Subcutaneous abdominal adipose tissue (tissue), 5 donors: ENCODE data around the gene SYNGR1.

ENCODE experiments used
- H3K27ac ChIP-seq: one replicate; pipeline ENCODE4 v1.7.0; 2013; ENCODE audit warnings: low read depth, mild to moderate bottlenecking, inconsistent platforms, low read length, moderate library complexity
- H3K27me3 ChIP-seq, 5 donors: one replicate each; pipeline ENCODE4 v1.7.0; 2013; ENCODE audit warnings: low read length in 5 of 5, inconsistent platforms in 1 of 5; ENCODE audit not compliant: control insufficient read depth in 5 of 5, insufficient read depth in 4 of 5
- H3K36me3 ChIP-seq, 5 donors: one replicate each; pipeline ENCODE4 v1.7.0; 2013; ENCODE audit warnings: low read length in 5 of 5; ENCODE audit not compliant: control insufficient read depth in 5 of 5, insufficient read depth in 5 of 5
- H3K4me1 ChIP-seq, 5 donors: one replicate each; pipeline ENCODE4 v1.7.0; 2013; ENCODE audit warnings: low read length in 5 of 5, mild to moderate bottlenecking in 3 of 5, moderate library complexity in 1 of 5; ENCODE audit not compliant: control insufficient read depth in 5 of 5, insufficient read depth in 5 of 5
- H3K4me3 ChIP-seq, 5 donors: one replicate each; pipeline ENCODE4 v1.7.0; 2013; ENCODE audit warnings: low read length in 5 of 5, low read depth in 1 of 5
- H3K9ac ChIP-seq, 5 donors: one replicate each; pipeline ENCODE4 v1.7.0; 2013; ENCODE audit warnings: low read length in 5 of 5, mild to moderate bottlenecking in 4 of 5, moderate library complexity in 3 of 5
- H3K9me3 ChIP-seq, 5 donors: one replicate each; pipeline ENCODE4 v1.7.0; 2013; ENCODE audit warnings: low read length in 5 of 5; ENCODE audit not compliant: control insufficient read depth in 5 of 5
- donor health status: healthy.
- donor health status: healthy.
- donor health status: healthy.
- donor health status: healthy.
- donor health status: healthy.

Gene SYNGR1

DNA sequence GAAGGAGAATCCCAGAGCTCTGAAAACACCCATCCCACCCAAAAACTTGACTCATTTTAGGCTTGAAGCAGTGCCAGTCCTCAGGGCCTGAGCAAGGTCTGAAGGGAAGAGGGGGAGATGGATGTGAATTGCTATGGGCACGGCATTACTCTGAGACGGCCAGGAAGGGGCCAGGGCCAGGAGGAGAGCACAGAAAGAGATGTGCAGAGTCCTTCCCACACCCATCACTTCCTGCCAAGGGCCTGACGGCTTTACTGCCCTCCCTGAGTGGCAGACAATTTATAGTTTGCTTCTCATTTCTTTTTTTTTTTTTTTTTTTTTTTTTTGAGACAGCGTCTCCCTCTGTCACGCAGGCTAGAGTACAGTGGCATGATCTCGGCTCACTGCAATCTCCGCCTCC, 72.3 kb downstream of the SYNGR1 start:
- peaks cover 7 to 84% (median 76%) of the 10 kb centered on the region in 5 donors for H3K36me3 ChIP-seq

GRCh38 chr22:39422721-39423120, 72.9 kb downstream of the SYNGR1 start:
- H3K4me3 ChIP-seq: no peak overlapping the region
- no peaks in the 10 kb centered on the region for H3K27me3 ChIP-seq
- no peak overlapping the region for H3K27ac ChIP-seq
- H3K9ac ChIP-seq: no peak overlapping the region
- no peaks in the 10 kb centered on the region for H3K4me1 ChIP-seq
- no peaks in the 10 kb centered on the region for H3K9me3 ChIP-seq
- peaks cover 7 to 85% (median 78%) of the 10 kb centered on the region in 5 donors for H3K36me3 ChIP-seq

More for the DNA sequence above, 72.3 kb downstream of the SYNGR1 start:
- Histone ChIP-seq H3K4me1 (no peaks in the 10 kb centered on the region), H3K4me3 (no peak overlapping the region), H3K9ac (no peak overlapping the region), H3K9me3 (no peaks in the 10 kb centered on the region), H3K27ac (no peak overlapping the region), H3K27me3 (no peaks in the 10 kb centered on the region)

DNA sequence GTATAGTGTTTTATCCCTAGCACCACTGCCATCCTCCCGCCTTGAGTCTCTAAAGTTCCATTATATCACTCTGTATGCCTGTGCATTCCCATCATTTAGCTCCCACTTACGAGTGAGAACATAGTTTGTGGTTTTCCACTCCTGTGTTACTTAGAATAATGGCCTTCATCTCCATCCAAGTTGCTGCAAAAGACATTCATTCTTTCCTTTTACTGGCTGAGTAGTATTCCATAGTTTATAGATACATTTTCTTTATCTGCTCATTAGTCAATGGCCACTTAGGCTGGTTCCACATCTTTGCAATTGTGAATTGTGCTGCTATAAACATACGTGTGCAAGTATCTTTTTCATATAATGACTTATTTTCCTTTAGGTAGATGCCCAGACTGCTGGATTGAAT, 74.2 kb downstream of the SYNGR1 start:
- Histone ChIP-seq H3K27me3 (no peaks in the 10 kb centered on the region), H3K27ac (no peak overlapping the region), H3K9me3 (no peaks in the 10 kb centered on the region), H3K4me1 (no peaks in the 10 kb centered on the region), H3K4me3 (no peak overlapping the region), H3K9ac (no peak overlapping the region), H3K36me3 (peaks cover 7 to 85% (median 78%) of the 10 kb centered on the region in 5 donors)

DNA sequence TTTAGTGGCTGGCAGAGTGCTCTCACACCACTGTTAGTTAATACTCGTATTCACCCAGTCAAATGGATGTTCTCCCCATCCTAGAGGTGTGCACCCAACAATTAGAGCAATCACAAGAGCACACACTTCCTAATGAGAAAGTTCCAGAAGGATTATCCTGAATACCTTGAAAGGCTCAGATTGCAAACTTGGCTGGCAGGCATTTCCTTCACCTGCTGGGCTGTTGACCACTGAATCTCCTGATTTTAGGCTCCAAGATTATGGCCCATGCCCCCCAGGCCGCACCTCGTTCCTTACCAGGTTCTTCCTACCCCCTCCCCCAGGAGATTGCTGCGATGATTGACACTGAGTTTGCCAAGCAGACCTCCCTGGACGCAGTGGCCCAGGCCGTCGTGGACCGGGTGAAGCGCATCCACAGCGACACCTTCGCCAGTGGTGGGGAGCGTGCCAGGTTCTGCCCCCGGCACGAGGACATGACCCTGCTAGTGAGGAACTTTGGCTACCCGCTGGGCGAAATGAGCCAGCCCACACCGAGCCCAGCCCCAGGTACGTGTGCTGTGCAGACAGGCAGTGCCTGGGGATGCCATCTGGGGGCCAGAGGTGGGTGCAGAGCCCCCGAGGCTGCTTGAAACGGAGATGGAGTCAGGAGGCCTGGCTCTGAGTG, 76.7 kb downstream of the SYNGR1 start:
- no peaks in the 10 kb centered on the region for H3K9me3 ChIP-seq
- no peaks in the 10 kb centered on the region for H3K27me3 ChIP-seq
- peaks cover 0 to 15% (median 3%) of the 10 kb centered on the region in 5 donors for H3K4me1 ChIP-seq
- H3K9ac ChIP-seq: no peak overlapping the region
- no peak overlapping the region for H3K4me3 ChIP-seq
- peaks cover 7 to 82% (median 71%) of the 10 kb centered on the region in 5 donors for H3K36me3 ChIP-seq
- no peak overlapping the region for H3K27ac ChIP-seq

DNA sequence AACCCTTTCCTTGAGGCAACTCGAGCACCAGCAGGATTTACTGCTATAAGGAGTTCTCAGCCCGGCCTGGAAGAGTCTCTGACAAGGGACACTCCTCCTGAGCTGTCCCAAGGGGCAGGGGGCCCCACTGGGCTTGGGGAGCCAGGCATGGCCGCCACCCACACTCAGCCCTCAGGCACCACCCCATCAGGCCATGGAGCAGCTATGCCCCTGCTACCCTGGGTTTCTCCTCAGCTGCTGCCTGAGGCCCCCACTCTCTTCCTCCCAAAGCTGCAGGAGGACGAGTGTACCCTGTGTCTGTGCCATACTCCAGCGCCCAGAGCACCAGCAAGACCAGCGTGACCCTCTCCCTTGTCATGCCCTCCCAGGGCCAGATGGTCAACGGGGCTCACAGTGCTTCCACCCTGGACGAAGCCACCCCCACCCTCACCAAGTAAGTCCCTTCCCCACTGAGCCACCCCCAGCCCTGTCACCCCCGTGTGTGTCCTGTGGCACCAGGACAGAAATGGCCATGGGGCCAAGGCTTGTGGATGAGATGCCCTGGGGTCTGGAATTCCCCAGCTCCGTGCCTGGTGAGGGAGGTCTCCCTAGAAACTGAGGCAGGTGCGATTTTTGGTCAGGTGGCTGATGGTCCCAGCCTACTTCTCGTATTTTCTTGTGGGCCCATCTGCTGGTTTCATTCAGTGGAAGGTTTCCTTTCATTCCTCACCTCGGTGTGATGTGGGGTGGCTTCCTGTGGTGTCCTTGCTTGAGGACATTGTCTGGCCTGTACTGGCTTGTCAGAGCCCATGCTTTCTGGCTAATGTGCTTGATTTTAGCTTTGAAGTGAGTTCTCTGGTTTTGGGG, 78.2 kb downstream of the SYNGR1 start:
- H3K27ac ChIP-seq: no peak overlapping the region
- H3K27me3 ChIP-seq: no peaks in the 10 kb centered on the region
- peaks cover 0 to 29% (median 11%) of the 10 kb centered on the region in 5 donors for H3K4me1 ChIP-seq
- H3K9me3 ChIP-seq: no peaks in the 10 kb centered on the region
- H3K9ac ChIP-seq: no peak overlapping the region
- no peak overlapping the region for H3K4me3 ChIP-seq
- peaks cover 7 to 82% (median 66%) of the 10 kb centered on the region in 5 donors for H3K36me3 ChIP-seq

DNA sequence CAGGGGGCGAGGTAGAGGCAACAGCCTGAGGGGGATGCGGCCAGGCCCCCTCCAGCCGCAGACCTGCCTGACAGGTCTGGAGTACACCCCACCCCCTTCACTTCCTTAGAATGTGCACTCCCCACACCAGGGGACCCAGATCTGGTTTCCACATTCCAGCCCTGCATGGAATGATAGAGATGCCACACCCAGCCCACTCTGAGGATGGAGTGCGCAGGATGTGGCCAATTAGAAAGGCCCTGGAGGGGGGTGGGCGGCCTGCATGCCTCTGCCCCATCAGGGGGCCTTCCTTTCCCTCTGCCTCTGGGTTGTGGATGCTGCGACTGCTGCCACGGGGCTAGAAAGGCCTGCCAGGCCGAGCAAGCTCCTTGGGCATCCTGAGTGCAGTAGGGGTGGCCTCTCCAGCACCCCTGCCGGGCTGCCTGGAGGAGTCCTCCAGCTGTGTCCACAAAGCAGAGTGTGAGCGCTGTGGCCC, 78.8 kb downstream of the SYNGR1 start:
- no peak overlapping the region for H3K27ac ChIP-seq
- H3K9ac ChIP-seq: no peak overlapping the region
- H3K4me1 ChIP-seq: peaks cover 0 to 29% (median 11%) of the 10 kb centered on the region in 5 donors
- H3K4me3 ChIP-seq: no peak overlapping the region
- no peaks in the 10 kb centered on the region for H3K9me3 ChIP-seq
- H3K27me3 ChIP-seq: no peaks in the 10 kb centered on the region
- peaks cover 6 to 84% (median 66%) of the 10 kb centered on the region in 5 donors for H3K36me3 ChIP-seq

- Histone ChIP-seq H3K9me3 (no peaks in the 10 kb centered on the region), H3K4me3 (no peak overlapping the region), H3K27ac (no peak overlapping the region), H3K36me3 (peaks cover under 1 to 83% (median 63%) of the 10 kb centered on the region in 5 donors), H3K27me3 (no peaks in the 10 kb centered on the region), H3K4me1 (peaks cover 0 to 29% (median 11%) of the 10 kb centered on the region in 5 donors), H3K9ac (no peak overlapping the region)
Observed at GRCh38 chr22:39429186-39429585, 79.4 kb downstream of the SYNGR1 start.

DNA sequence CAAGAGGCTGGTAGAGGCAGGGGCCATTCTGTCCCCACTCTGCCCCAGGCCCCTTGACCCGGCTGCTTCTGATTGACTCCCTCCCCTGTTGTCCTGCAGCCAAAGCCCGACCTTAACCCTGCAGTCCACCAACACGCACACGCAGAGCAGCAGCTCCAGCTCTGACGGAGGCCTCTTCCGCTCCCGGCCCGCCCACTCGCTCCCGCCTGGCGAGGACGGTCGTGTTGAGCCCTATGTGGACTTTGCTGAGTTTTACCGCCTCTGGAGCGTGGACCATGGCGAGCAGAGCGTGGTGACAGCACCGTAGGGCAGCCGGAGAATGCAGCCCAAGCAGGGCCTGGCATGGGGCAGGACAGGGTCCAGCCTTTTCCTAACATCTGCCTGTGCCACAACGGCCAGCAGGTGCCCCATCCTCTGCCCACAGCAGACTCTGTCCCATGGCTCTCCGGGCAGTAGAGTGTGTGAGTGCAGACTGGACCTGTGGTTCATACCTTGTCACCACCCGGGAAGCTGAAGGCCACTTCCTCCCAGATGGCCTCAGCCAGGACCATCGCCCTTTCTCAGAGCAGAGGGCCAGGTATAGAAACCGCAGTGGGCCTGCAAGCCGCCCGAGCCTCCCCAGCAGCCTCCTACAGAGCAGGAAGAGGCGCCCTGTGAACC, 80.3 kb downstream of the SYNGR1 start:
- Histone ChIP-seq H3K9me3 (no peaks in the 10 kb centered on the region), H3K27me3 (no peaks in the 10 kb centered on the region), H3K27ac (peak overlapping the region; percentile 81), H3K9ac (peak overlapping the region in 1 of 5 donors; percentile 20), H3K36me3 (peaks cover 0 to 77% (median 63%) of the 10 kb centered on the region in 5 donors), H3K4me3 (no peak overlapping the region), H3K4me1 (peaks cover 0 to 29% (median 11%) of the 10 kb centered on the region in 5 donors)

GRCh38 chr22:39430576-39431150, 80.9 kb downstream of the SYNGR1 start:
- Histone ChIP-seq H3K9me3 (no peaks in the 10 kb centered on the region), H3K36me3 (peaks cover 0 to 76% (median 63%) of the 10 kb centered on the region in 5 donors), H3K4me1 (peaks cover 0 to 29% (median 11%) of the 10 kb centered on the region in 5 donors), H3K27me3 (no peaks in the 10 kb centered on the region), H3K9ac (peak overlapping the region in 3 of 5 donors; percentile 14 to 42 (median 39)), H3K27ac (peak overlapping the region; percentile 81), H3K4me3 (no peak overlapping the region)
